ENCODE measurements around the gene CLEC2B. TPM values are rescaled to one million over a fixed set of nuclear protein-coding genes. Genes with fewer than 3 reads are reported as not detected.

CLEC2B gene
- total RNA-seq, 1 donor from 2014 or later: not detected

DNA sequence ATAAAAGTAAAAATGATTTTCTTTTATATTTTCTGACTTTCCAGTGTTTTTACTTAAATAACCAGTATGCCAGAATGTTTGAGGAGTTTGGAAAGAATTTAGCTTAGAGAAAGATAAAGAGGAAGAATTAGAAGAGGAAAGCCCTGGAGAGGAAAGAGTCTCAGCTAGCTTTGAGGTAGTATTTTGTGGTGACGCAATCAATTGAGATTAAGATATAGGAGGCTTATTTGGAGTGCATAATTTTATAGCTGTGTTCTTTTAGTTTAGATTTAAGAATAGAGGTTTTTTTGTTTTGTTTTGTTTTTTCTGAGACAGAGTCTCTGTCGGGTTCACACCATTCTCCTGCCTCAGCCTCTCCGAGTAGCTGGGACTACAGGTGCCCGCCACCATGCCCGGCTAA, 18.1 kb downstream of the CLEC2B start:
- peaks cover 4% of the 10 kb centered on the region for H3K36me3 Mint-ChIP-seq (ENCODE audit: unreplicated experiment)
- no peaks in the 10 kb centered on the region for H3K27me3 Mint-ChIP-seq (ENCODE audit: unreplicated experiment)
- no peaks in the 10 kb centered on the region for H3K4me1 Mint-ChIP-seq (ENCODE audit: low read depth, unreplicated experiment)
- TF ChIP-seq, protein P1, sequence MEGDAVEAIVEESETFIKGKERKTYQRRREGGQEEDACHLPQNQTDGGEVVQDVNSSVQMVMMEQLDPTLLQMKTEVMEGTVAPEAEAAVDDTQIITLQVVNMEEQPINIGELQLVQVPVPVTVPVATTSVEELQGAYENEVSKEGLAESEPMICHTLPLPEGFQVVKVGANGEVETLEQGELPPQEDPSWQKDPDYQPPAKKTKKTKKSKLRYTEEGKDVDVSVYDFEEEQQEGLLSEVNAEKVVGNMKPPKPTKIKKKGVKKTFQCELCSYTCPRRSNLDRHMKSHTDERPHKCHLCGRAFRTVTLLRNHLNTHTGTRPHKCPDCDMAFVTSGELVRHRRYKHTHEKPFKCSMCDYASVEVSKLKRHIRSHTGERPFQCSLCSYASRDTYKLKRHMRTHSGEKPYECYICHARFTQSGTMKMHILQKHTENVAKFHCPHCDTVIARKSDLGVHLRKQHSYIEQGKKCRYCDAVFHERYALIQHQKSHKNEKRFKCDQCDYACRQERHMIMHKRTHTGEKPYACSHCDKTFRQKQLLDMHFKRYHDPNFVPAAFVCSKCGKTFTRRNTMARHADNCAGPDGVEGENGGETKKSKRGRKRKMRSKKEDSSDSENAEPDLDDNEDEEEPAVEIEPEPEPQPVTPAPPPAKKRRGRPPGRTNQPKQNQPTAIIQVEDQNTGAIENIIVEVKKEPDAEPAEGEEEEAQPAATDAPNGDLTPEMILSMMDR (IDR thresholded peaks at IDR 0.05; ENCODE audit: partially characterized antibody, unreplicated experiment): no peak
- H3K27ac Mint-ChIP-seq (ENCODE audit: unreplicated experiment): no peak overlapping the region
- DNase-seq: no peak
- no peak overlapping the region for H3K4me3 Mint-ChIP-seq (ENCODE audit: unreplicated experiment)
- H3K9me3 Mint-ChIP-seq (ENCODE audit: unreplicated experiment): no peaks in the 10 kb centered on the region

DNA sequence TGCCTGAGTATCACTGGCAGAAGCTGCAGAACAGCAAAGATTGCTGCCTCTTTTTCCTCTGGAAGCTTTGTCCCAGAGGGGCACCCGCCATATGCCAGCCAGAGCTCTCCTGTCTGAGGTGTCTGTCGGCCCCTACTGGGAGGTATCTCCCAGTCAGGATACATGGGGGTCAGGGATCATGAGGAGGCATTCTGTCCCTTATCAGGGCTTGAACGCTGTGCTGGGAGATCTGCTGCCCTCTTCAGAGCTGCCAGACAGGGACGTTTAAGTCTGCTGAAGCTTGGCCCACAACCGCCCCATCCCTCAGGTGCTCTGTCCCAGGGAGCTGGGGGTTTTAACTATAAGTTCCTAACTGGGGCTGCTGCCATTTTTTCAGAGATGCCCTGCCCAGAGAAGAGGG, 20.3 kb downstream of the CLEC2B start:
- no peak overlapping the region for H3K4me3 Mint-ChIP-seq (ENCODE audit: unreplicated experiment)

DNA sequence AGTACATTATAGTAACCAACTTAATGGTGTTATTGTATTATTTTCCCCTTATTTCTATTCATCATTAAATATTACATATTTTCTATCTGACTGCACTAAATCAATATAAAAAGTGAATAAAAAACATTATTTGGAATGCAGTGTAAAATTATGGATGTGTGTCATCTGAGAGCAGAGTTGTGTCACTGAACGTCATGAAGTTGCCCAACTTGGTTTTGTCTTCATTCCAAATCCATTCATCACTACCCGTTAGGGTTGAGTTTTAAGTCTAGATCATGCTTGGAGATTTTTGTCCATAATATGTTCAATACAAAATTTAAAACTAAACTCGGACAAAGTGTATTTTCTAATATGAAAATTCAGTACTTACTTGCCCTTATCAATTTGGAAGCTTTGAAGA, 25.7 kb downstream of the CLEC2B start:
- H3K27me3 Mint-ChIP-seq (ENCODE audit: unreplicated experiment): no peaks in the 10 kb centered on the region
- peaks cover 4% of the 10 kb centered on the region for H3K36me3 Mint-ChIP-seq (ENCODE audit: unreplicated experiment)
- no peaks in the 10 kb centered on the region for H3K9me3 Mint-ChIP-seq (ENCODE audit: unreplicated experiment)
- H3K4me1 Mint-ChIP-seq (ENCODE audit: low read depth, unreplicated experiment): no peaks in the 10 kb centered on the region
- H3K4me3 Mint-ChIP-seq (ENCODE audit: unreplicated experiment): no peak overlapping the region
- DNase-seq: no peak
- H3K27ac Mint-ChIP-seq (ENCODE audit: unreplicated experiment): no peak overlapping the region
- TF ChIP-seq, protein P1 (IDR thresholded peaks at IDR 0.05; ENCODE audit: partially characterized antibody, unreplicated experiment): no peak

More for the DNA sequence above, 20.3 kb downstream of the CLEC2B start:
- no peaks in the 10 kb centered on the region for H3K27me3 Mint-ChIP-seq (ENCODE audit: unreplicated experiment)
- TF ChIP-seq, protein P1 (IDR thresholded peaks at IDR 0.05; ENCODE audit: partially characterized antibody, unreplicated experiment): no peak
- H3K36me3 Mint-ChIP-seq (ENCODE audit: unreplicated experiment): peaks cover 4% of the 10 kb centered on the region
- H3K4me1 Mint-ChIP-seq (ENCODE audit: low read depth, unreplicated experiment): no peaks in the 10 kb centered on the region
- DNase-seq: no peak
- no peak overlapping the region for H3K27ac Mint-ChIP-seq (ENCODE audit: unreplicated experiment)
- H3K9me3 Mint-ChIP-seq (ENCODE audit: unreplicated experiment): no peaks in the 10 kb centered on the region

DNA sequence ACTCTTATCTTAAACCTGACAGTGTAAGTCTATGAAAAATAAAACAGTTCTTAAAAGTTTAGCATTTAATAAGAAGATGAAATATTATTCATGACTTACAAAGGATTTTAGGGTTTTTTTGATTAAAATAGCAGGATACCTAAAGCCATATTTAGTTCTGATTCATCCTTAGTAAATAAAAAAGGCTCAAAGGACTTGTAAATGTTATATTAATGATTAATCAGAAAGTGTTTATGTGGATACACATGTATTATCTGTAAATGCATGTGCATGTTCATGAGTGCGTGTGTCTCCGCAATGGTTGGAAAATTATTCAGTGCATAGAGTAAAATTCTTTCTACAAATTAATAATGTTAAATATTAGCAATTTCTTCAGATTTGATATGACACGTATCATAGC, 37.4 kb downstream of the CLEC2B start:
- Mint-ChIP-seq H3K27ac (ENCODE audit: unreplicated experiment) (no peak overlapping the region), H3K36me3 (ENCODE audit: unreplicated experiment) (no peaks in the 10 kb centered on the region), H3K4me1 (ENCODE audit: low read depth, unreplicated experiment) (no peaks in the 10 kb centered on the region), H3K27me3 (ENCODE audit: unreplicated experiment) (no peaks in the 10 kb centered on the region), H3K9me3 (ENCODE audit: unreplicated experiment) (peaks cover 2% of the 10 kb centered on the region), H3K4me3 (ENCODE audit: unreplicated experiment) (no peak overlapping the region)
- TF ChIP-seq, protein P1 (IDR thresholded peaks at IDR 0.05; ENCODE audit: partially characterized antibody, unreplicated experiment): no peak
- DNase-seq: no peak

DNA sequence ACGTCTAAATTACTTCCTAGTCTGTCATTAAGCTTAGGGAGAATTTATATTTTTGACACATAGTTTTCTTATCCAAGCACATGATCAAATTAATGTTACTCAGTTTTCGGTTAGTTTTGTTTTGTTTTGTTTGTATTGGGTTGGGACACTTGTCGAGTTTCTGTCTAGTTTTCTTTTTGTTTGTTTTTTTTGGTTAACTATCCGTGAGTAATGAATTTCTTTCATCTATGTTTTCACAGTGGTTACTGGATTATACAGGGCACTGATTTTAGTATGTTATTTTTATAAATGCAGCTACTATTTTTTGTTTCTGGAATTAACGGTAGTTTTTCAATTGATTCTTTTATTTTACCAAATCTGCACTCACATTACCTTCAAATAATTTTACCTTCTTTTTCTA, 39.2 kb downstream of the CLEC2B start:
- H3K27me3 Mint-ChIP-seq (ENCODE audit: unreplicated experiment): no peaks in the 10 kb centered on the region
- no peak for DNase-seq
- TF ChIP-seq, protein P1 (IDR thresholded peaks at IDR 0.05; ENCODE audit: partially characterized antibody, unreplicated experiment): no peak
- no peaks in the 10 kb centered on the region for H3K4me1 Mint-ChIP-seq (ENCODE audit: low read depth, unreplicated experiment)
- H3K36me3 Mint-ChIP-seq (ENCODE audit: unreplicated experiment): no peaks in the 10 kb centered on the region
- H3K27ac Mint-ChIP-seq (ENCODE audit: unreplicated experiment): no peak overlapping the region
- H3K4me3 Mint-ChIP-seq (ENCODE audit: unreplicated experiment): no peak overlapping the region
- peaks cover 2% of the 10 kb centered on the region for H3K9me3 Mint-ChIP-seq (ENCODE audit: unreplicated experiment)

Data from glutamatergic neuron (in vitro differentiated cells).